ENCODE measurements around the gene CTSD.

DNA sequence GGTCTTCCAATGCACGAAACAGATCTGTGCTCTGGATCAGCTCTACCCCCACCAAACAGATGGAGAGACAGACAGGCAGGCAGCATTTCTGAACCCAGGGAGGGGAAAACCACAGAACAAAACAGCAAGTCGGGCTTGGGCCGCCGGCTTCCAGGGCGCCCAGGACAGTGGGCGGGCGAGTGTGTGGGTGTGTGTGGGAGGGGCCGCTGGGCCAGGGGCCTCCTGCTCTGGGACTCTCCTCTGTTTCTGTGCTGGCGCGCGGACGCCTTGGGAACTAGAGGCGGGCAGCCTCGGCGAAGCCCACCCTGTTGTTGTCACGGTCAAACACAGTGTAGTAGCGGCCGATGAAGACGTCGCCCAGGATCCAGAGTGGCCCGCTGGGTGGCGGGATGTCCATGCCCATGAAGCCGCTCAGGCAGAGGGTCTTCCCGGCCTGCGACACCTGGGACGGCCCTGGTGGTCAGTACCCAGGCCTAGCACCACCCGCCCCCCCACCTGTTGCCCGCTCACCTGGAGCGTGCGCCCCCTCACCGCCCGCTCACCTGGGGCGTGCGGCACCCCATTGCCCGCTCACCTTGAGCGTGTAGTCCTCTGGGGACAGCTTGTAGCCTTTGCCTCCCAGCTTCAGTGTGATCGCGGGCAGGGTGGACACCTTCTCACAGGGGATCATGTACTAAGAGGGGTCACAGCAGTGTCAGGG, 10.3 kb downstream of the CTSD start:
- TF ChIP-seq POLR2A (IDR thresholded peaks at IDR 0.05; ENCODE audit: low read length) (no peak), GATA1 (IDR thresholded peaks at IDR 0.05; ENCODE audit: low read depth, low read length) (no peak)
